ENCODE data around the gene GRB7. TPM values are rescaled to one million over a fixed set of nuclear protein-coding genes. Genes with fewer than 3 reads are reported as not detected.

The GRB7 gene
- total RNA-seq, 2 donors from 2014 or later: 25.4 to 39.9 TPM

GRCh38 chr17:39715375-39716072 lies 22.2 kb upstream of the GRB7 start:
- TF ChIP-seq CTCF (IDR thresholded peaks at IDR 0.05) (no peak), POLR2A (IDR thresholded peaks at IDR 0.05) (no peak)
- Histone ChIP-seq H3K36me3 (replicated peaks in 1 of 2; ENCODE audit: insufficient read depth in 1 of 2, low read depth in 2 of 2) (peaks cover 0 to 11% of the 10 kb centered on the region in 2 donors), H3K27me3 (no peaks in the 10 kb centered on the region), H3K4me3 (no peak overlapping the region), H3K27ac (peak overlapping the region in 2 of 4 donors; percentile 31 to 39), H3K4me1 (peaks cover 15% of the 10 kb centered on the region), H3K9me3 (no peaks in the 10 kb centered on the region)
- DNase-seq: no peak
- no peak for ATAC-seq
- intact Hi-C loops (cut with DNase I): no loop called here
- WGBS, 2 donors: 88 to 92% methylated on average over 11 to 18 of the region's 18 CpGs

GRCh38 chr17:39716073-39716818 lies 21.5 kb upstream of the GRB7 start:
- intact Hi-C loops (cut with DNase I): no loop called here
- DNase-seq (no peak), ATAC-seq (peak; percentile 28)
- H3K36me3 ChIP-seq (replicated peaks in 1 of 2; ENCODE audit: insufficient read depth in 1 of 2, low read depth in 2 of 2): peaks cover 0 to 11% of the 10 kb centered on the region in 2 donors
- TF ChIP-seq POLR2A (IDR thresholded peaks at IDR 0.05) (no peak), CTCF (IDR thresholded peaks at IDR 0.05) (no peak)
- H3K4me3 ChIP-seq: no peak overlapping the region
- whole genome bisulfite sequencing, 2 donors: 72 to 78% methylated on average over 9 to 13 of the region's 15 CpGs
- H3K9me3 ChIP-seq: no peaks in the 10 kb centered on the region
- H3K4me1 ChIP-seq: peaks cover 15% of the 10 kb centered on the region
- H3K27ac ChIP-seq: peak overlapping the region in 3 of 4 donors; percentile 31 to 41 (median 39)
- no peaks in the 10 kb centered on the region for H3K27me3 ChIP-seq

GRCh38 chr17:39716879-39717536 lies 20.7 kb upstream of the GRB7 start:
- WGBS, 2 donors: 74 to 82% methylated on average over 11 of the region's 11 CpGs
- Histone ChIP-seq H3K27me3 (no peaks in the 10 kb centered on the region), H3K9me3 (no peaks in the 10 kb centered on the region), H3K27ac (peak overlapping the region in 3 of 4 donors; percentile 31 to 41 (median 39)), H3K4me1 (peaks cover 15% of the 10 kb centered on the region), H3K4me3 (no peak overlapping the region), H3K36me3 (replicated peaks in 1 of 2; ENCODE audit: insufficient read depth in 1 of 2, low read depth in 2 of 2) (peaks cover 0 to 8% of the 10 kb centered on the region in 2 donors)
- peak in 2 of 4 donors; percentile 35 to 45 for DNase-seq
- intact Hi-C loops (cut with DNase I): no loop called here
- TF ChIP-seq POLR2A (IDR thresholded peaks at IDR 0.05) (no peak), CTCF (IDR thresholded peaks at IDR 0.05) (no peak)
- ATAC-seq: peak; percentile 56

- DNase-seq: no peak
- intact Hi-C loops (cut with DNase I): no loop called here
- Histone ChIP-seq H3K27ac (no peak overlapping the region), H3K4me1 (peaks cover 15% of the 10 kb centered on the region), H3K27me3 (no peaks in the 10 kb centered on the region), H3K36me3 (replicated peaks in 1 of 2; ENCODE audit: insufficient read depth in 1 of 2, low read depth in 2 of 2) (peaks cover 0 to 5% of the 10 kb centered on the region in 2 donors), H3K4me3 (no peak overlapping the region), H3K9me3 (no peaks in the 10 kb centered on the region)
- ATAC-seq: no peak
- TF ChIP-seq CTCF (IDR thresholded peaks at IDR 0.05): no peak
- no peak for TF ChIP-seq POLR2A (IDR thresholded peaks at IDR 0.05)
- 76 to 88% methylated on average over 6 of the region's 6 CpGs for whole genome bisulfite sequencing, 2 donors
These were observed 20.1 kb upstream of the GRB7 start for GRCh38 chr17:39717660-39718059.
